NCI-H1436 treated with DMSO at 0.1 percent for 48 hours (cell line): ENCODE measurements around the gene ATXN7.

Source experiments
- DNase-seq: peaks from one replicate; lab custom pipeline; 2025; lab: John Stamatoyannopoulos, UW

ATXN7 gene

DNA sequence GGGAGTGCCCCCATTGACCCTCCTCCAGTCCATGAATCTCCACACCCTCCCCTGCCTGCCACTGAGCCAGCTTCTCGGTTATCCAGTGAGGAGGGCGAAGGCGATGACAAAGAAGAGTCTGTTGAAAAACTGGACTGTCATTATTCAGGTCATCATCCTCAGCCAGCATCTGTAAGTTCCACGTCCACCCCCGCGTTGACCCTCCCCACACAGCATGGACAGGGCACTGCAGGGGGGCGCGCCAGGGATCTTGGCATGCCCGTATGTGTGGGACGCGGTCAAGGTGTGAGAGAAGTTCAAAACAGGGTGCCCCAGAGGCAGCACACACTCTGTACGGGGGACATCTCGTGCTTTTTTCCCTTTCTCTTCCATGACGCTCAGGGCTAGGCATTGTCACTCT is 126.5 kb downstream of the ATXN7 start:
- DNase-seq, result no peak

DNA sequence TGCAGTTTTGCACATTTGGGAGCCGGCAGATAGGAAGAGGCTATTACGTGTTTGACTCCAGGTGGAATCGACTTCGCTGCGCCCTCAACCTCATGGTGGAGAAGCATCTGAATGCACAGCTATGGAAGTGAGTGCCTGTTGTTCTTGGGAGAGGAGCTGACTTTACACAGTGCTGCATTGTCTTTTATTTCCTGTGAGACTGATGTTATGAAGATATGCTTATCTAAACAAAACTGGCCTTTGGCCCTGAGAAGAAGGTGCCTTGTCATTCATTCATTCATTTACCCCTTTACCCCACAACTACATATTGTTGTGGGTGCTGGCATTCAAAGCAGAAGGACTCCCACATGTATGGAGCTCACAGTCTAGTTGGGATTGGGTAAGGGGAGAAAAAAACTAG is 127.1 kb downstream of the ATXN7 start:
- DNase-seq, result no peak

DNA sequence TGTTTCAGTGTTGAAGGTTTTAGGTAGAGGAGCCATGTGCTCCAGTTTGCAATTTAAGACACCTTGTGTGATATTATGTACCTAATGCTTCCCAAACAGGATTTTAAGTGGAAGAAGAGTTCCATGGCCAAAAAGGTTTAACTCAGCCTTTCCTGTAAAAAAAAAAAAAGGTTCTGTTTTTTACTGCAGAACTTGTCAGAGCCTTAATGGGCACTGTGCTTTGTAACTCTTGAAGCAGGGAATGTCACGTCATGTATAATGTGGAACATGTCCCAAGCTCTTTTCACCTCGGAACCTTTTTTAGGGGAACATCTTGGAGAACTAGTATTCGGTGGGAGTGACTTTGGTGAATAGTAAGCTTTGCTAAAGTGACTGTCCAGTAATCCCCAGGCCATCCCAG is 128.0 kb downstream of the ATXN7 start:
- no peak for DNase-seq

DNA sequence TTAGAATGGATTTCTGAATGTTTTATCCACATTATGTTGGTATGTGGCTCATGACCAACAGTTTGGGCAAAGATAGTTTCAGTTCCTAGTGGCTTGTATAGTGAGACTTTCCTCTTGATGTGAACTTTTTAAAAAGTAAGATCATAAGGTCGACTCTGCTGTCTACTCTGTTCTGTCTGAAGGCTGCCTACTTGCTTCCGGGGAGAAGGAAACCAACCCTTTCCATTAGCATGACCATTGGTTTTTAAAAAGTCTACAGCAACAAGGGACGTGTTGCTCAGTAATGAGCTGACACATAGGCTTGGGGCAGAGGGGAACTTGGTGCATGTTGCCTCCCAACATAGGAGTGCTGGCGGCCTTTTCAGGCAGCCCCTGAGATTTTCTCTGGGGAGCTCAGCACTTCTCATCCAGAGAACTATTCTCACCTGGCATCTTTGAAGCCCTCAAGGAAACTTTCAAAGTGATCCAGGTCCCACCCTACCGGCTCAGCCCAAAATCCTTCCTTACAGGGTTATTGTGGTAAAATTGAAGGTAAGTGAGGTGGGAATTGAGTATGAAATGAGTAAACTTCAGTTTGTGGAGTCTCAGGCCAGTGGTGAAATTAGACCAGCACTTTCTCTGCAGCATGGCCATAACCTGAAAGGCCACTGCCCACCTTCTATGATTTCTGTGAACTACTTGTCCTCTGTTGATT is 129.0 kb downstream of the ATXN7 start:
- no peak for DNase-seq

DNA sequence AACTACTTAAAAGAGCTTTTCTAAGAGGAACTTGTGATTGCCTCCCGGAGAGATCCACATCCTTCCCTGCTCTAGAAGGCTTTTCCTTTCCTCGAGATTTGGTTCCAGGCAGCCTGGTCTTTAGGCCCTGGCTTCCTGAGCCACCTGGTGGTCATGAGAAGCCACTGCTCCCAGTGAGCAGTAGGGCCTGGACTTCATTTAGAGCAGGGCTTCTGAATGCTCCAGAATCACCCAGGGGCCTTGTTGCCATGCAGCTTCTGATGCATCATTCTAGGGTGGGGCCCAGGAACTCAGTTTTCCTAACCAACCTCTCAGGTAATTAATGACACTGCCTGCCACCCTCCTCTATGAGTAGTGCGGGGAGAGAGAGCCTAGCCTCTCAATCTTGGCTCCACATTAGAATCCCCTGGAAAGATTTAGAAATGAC is 130.0 kb downstream of the ATXN7 start:
- no peak for DNase-seq

DNA sequence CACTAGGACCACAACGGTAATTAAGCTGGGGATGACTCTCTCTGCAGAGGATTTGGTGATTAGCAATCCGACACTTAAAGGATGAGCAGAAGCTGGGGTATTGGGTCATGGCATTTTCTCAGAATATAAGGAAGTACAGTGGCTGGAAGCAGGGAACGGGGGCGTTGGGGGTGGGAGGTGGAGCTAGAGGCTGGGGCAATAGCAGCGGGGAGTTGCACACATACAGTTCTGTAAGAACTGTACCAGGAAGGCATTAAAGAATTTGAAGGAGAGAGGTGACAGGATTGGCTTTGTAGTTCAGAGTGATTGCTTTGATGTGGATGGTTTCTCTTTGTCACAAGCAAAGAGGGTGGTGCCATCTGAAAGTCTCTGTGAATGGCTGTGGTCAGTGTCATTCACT is 131.4 kb downstream of the ATXN7 start:
- no peak for DNase-seq

DNA sequence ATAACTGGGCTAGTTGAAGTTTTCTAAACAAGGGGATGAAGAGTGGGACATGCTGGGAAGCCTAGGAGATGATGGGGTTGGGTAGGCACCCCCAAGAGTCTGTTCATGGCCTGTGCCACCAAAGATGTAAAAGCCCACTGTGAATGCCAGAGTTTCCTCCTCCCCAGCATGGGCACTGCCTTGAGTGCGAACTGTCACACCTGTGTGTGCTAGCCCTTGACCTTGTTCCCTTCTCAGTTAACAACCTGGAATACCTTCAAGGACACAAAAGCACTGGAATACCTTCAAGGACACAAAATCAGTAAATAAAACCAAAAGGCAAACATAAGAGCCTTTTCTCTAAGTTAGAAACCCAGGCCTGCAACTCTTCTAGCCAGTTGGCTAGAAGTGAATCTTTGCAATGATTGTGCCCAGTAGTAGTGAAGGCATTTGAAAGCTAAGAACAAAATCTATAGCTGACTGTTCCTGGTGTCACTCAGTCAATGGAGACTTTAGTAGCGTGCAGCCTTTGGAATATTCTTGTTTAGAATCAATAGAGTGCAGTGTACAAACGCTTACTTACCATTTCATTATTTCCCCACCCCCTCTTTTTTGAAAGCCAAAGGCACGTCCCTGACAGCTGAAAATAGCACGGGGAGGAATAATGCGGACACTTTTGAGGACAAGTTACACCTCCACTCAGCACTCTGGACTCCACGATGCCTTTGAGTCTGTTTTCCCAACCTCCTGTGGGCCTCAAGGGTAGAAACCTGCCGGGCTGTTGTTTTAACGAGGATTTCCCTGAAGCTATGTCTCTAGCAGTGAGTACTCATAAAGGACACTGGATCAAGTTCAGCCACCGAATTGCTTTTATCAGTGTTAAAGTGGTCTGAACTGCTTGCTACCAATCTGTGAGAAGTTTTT is 135.4 kb downstream of the ATXN7 start:
- DNase-seq, result no peak

DNA sequence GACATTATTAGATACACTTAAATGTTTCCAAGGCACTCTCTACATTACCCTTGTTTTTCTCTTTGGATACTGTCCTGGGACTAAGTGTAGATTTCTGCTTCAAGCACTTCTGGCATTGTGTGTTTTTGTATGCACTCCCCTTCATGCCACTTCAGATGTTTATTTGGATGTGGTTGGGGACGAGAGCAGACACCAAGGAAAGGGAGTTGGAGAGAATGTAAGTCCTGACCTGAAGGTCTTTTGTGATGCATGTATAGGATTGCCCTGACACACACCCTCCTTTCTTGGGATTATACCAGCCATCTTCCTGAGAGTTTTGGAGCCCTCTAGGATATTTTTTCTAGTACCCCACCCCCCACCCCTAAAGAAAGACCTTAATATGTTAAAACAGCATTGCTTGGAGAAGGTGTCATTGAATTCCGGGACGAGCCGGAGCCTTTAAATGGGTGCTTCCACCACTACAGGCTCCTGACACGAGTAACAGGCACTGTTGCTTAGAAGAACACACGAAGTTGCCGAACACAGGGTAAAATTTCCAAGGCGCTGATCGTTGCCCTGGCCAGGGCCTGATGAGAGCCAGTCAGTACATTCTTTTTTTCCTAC is 136.9 kb downstream of the ATXN7 start:
- DNase-seq, result no peak

DNA sequence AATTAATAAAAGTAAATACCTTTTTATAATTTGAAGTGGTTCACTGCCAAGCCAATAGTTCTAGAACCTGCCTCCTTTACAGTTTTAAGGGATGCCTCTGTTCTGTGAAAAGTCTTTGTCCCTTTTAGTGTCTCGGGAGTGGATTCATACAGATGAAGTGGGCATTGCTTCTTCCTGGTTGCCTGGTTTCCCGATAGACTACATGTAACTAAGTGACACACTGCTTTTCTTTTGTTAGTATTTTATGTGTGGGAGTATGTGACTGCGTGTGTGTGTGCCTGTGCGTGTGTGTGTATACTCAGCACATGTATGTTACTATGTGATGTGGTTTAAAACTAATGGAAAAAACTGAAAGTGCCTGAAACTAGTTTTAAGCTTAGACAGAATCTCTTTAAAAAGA is 138.6 kb downstream of the ATXN7 start:
- no peak for DNase-seq

DNA sequence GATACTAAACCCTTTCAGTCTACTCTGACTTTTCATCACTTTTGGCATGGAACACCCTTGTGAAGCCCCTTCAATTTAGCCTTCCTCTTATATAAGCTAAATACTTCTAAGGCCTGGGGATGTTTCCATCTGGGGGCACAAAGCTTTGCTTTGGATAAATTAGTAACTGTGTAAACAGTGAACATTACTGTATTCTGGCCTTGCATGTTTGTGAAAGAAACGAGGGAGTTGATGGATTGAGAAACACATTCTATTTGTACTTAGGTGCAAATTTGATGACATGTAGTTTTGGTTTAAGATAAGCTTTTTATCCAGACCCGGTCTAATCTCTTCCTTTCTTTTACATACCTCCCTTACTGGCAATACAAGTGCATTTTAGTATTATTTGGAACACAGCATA is 139.9 kb downstream of the ATXN7 start:
- DNase-seq, result no peak

DNA sequence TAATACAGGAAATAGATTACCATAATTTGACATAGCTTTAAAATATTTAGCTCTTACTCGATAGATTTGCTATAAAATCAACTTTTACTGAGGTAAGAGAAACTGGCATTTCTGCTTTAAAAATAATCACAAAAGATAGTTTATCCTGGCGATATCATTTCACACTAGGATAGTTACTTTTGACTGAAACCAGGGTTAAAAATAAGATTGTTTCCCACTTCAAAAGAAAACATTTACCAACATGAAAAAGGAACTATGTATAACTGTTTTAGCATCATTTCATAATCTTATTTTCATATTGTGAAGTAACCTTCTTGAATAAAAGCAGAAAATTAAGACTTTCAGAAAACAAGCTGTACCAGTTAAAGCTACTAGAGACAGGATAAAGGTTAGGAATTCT is 144.3 kb downstream of the ATXN7 start:
- no peak for DNase-seq

DNA sequence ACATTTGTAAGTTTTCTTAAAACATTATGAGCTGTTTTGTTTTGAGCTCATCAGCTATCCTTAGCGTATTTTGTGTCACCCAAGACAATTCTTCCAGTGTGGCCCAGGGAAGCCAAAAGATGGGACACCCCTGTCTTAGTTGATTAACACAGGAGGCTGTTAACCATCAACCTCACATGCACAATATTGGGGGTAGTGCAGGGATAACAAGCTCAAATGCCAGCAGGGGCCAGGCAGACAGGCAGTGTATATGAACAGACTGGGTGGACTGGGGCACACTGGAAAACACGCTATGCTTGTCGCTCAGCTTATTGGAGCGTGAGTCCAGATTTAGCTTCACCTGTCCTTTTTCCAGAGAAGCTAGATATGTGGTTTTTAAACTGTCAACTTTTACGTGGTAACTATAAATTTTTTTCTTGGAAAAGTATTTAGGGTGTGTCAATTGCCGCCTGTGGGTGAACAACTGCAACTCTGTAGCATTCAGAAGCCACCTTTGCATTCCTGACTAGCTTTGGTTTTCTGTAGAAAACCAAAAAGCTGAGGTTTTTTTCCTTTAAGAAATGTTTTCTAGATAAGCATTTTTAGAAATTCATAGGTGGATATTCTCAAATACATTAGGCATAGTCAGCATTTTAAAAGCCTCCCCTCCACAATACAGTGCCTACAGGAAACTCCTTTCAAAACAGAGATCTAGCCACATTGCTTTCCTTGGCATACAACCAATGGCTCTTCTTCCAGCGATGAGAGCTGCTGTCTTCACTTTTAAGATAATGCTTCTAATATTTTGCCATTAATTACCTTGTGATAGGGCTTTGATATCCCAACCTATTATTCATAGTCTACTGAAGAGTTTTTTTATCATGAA is 145.1 kb downstream of the ATXN7 start:
- DNase-seq, result no peak

DNA sequence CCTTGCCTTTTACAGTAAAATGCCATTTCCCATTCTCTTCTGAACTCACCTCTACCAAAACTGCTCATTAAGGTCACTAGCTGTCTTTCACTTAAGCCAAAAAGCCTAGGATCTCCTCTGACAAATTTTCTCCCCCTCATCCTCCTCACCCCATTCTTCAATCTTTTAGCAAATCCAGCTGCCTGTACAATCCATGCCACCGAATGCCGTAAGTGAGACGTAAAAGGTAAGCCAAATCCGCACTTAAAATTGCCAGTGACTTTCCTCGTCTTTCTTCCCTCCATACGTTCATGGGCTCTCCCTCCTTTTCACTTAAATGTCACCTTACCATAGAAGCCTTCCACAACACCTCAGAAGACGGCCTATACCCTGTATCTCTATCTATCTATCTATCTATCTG is 145.9 kb downstream of the ATXN7 start:
- DNase-seq, result no peak

DNA sequence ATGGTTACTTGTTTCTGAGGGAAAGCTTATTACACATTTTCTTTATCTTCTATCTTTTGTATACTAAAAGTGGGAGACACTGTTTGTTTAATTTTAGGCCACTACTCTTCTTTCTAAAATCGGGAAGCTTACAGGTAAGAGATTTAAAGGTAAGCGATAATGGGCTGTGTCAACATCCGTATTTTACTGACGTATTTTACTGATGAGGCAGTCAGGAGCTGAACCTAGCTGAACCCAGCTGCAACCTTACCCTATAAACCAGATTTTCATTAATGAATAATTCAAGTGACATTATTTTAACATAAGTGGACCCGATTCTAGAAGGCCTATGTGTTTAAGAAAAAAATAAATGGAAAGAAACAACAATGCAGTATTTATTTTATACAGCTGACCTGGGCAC is 146.5 kb downstream of the ATXN7 start:
- no peak for DNase-seq

DNA sequence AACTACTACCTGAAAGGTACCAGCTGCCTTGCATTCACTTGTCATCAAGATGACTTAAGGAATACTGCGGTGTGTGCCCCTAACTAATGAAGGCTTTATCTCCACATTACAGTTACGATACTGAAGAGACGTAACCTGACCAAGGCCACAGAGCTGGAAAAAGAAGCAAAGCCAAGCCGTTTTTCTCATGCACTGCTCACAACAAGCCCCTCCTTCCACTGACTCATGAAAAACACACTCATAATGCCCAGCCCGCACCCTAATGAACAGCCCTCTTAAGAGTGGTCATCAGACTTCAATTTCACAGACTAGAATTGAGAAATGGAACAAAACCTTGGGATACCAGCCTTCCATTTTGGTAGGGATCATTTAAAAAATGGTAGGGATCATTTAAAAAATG is 148.0 kb downstream of the ATXN7 start:
- DNase-seq, result no peak

DNA sequence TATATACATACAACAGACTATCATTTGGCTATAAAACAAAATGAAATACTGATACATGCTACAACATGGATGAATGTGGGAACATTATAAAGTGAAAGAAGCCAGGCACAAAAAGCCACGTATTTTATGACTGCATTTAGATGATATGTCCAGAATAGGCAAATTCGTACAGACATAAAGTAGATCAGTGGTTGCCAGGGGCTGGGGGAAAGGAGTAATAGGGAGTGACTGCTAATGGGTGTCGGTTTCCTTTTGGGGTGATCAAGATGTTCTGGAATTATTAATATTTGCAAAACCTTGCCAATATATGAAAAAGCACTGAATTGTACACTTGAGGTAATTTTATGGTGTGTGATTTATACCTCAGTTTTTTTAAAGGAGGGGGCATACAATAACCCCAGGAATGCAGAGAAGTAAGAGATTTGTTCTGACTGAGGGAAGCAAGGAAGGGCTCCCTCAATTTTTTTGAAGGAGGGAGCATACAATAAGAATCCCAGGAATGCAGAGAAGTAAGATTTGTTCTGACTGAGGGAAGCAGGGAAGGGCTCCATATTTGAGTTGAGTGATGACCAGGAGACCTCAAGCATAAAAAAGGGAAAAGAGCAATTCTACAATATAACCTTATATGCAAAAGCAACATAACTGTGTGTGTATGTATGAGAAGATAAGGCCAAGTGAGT is 153.4 kb downstream of the ATXN7 start:
- no peak for DNase-seq

DNA sequence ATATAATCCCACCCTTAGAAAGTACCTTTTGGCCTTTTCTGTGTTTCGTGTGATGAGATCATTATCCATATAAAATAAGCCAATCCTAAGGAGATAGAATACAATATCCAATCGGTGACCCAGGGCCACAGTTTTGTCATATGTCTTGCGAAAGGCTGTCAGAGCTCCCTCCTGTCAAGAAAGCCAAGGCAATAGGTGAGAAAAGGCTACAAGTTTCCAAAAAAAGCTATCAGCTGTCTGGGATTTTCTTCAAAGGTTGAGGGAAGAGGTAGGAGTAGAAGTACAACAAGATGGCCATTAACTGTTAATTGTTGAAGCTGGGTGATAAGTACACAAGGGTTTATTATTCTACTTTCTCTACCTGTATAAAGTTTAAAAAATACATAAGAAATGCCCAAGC is 155.6 kb downstream of the ATXN7 start:
- DNase-seq, result no peak

DNA sequence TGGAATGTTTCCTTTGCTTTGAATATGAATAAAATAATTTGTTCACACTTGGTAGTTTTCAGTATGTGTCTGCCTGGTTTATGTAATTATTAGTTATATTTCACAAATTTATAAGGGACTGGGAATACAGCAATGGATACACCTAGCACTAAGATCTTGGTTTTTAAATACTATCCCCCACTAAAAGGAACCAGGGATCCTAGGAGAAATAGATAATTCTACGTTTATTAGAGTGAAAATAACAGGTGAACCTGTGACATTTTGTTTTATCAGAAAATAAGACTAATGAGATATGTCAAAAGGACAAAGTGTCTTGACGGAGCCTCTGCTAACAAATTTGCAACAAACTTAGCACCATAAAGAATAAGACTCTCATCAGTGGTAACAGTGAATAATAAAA is 156.2 kb downstream of the ATXN7 start:
- no peak for DNase-seq

DNA sequence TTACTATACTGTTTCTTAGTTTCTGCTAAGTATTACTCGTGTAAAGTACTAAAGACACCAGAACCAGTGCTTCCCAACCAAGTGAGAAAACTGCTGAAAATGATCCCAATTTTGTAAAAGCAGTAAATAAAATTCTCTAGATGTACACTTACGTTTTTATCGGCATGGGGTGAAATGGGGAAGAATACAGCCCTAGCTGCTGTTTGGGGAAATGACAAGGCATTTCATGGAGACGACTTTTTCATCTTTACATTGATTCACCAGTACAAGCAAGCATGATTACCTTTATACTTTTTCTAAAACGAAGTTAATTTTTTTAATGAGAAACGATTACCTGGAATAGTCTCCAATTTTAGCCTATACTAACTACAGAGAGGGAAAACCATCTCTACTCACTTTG is 158.3 kb downstream of the ATXN7 start:
- DNase-seq, result no peak

DNA sequence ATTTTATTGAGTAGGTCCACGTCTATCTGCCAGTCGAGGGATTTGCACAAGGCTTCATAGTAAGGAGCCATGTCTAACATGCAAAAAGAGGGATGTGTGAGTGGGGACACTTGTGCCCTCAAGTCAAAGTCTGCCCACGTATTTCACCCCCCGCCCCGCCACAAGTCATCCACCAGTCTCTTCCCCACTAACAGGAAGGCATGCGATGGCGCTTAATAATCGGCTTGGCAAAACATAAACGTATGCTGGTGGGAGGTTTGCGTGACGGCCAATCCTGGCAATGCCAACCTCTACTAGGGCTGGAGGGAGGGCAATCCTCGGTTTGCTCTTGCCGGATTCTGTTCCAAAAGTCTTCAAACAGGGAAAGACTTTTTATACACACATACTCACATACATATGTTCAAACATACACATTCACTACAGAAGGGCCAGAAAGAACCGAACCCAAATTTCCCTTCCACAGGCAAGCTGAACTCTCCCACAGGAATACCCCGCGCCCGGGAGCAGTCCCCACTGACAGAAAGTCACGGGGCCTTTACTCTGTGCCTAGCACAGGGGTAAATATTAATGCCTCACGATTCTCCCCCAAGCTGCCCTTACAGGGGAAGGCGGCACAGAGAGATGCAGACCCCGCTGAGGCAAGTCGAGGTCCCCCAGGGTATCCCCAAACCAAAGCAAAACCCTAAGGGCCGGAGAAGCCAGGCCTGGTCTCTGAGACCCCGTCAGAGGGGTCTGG is 159.0 kb downstream of the ATXN7 start:
- DNase-seq, result no peak
